HUES48 (cell line): Measurements from ENCODE around the gene GPRIN2.
"Not testable (repeated sequence)": the region's sequence is repeated elsewhere in the genome, so short reads cannot be mapped to it uniquely, and the experiment has no call there.

Experiments
- H3K27ac ChIP-seq: one replicate; pipeline ENCODE4 v1.7.0; 2013; ENCODE audit warnings: low read depth, low read length, inconsistent platforms
- H3K27me3 ChIP-seq: 2 replicates; pipeline ENCODE4 v1.6.1; 2013; ENCODE audit warnings: mild to moderate bottlenecking, low read length; ENCODE audit not compliant: control insufficient read depth, insufficient read depth
- H3K36me3 ChIP-seq: 2 replicates; pipeline ENCODE4 v1.6.1; 2013; ENCODE audit warnings: low read length; ENCODE audit not compliant: control insufficient read depth, insufficient read depth
- H3K4me1 ChIP-seq: 2 replicates; pipeline ENCODE4 v1.6.1; 2013; ENCODE audit warnings: mild to moderate bottlenecking, low read length; ENCODE audit not compliant: control insufficient read depth, insufficient read depth
- H3K4me3 ChIP-seq: 2 replicates; pipeline ENCODE4 v1.5.1; 2013; ENCODE audit warnings: mild to moderate bottlenecking, low read depth, low read length
- H3K9ac ChIP-seq: 2 replicates; pipeline ENCODE4 v1.6.1; 2013; ENCODE audit warnings: mild to moderate bottlenecking, low read depth, low read length, moderate library complexity
- H3K9me3 ChIP-seq: 2 replicates; pipeline ENCODE4 v1.6.1; 2013; ENCODE audit warnings: low read length; ENCODE audit not compliant: control insufficient read depth, insufficient read depth

GPRIN2 gene

DNA sequence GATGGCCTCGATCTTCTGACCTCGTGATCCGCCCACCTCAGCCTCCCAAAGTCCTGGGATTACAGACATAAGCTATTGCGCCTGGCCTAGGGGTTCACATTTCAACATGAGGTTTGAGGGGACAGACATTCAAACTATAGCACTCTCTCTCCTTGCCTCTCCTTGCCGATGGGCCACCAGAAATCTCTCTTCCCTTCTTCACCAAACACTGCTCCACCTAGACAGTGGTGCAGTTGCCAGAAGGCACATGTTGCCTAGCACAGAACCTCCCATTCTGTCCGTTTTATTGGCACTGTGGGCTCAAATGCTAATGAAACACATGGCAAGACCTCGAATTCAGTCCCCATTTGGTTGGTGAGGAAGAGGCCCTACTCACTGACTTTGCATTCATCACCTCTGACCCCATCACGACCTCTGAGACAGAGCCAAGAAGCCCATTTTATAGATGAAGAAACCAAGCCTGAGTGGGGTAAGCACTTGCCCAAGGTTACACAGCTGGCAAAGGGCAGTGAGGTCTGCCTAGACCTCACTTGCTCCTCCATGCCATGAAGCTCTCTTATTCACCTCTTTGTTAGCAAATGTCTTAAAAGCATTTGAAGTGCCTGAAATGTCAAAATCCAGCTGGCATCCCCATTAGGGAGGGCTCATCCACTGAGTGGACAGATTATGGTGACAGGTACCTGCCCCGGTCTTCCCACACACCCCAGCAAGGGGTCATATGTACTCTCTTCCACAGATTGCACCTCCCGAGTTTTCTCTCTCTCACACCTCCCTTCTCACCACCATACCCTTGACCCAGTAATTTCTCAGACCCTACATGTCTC lies 34.0 kb downstream of the GPRIN2 start:
- H3K27ac ChIP-seq: no peak overlapping the region
- H3K27me3 ChIP-seq: no peaks in the 10 kb centered on the region
- H3K36me3 ChIP-seq: no peaks in the 10 kb centered on the region
- no peaks in the 10 kb centered on the region for H3K4me1 ChIP-seq
- H3K9me3 ChIP-seq: no peaks in the 10 kb centered on the region
- no peak overlapping the region for H3K4me3 ChIP-seq
- H3K9ac ChIP-seq: no peak overlapping the region

DNA sequence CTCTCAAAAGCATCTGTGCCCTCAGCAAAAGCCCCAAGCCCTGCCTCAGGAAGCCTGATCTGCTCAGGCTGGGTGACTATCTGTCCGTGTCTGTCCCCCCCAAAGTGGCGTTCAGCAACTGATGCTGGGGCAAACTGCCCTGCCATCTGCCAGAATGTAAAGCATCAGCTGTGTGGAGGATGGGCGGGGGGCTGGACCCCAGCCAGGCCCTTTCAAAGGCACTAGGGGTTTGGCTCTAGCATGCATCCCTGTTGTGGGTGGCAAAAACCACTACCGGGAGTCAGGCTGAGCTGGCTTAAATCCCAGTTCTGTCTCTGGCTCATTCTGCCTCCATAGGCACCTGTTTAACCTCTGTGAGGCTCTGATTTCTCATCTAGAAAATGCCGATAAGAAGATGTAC lies 35.5 kb downstream of the GPRIN2 start:
- Histone ChIP-seq H3K36me3 (no peaks in the 10 kb centered on the region), H3K27me3 (no peaks in the 10 kb centered on the region), H3K4me1 (no peaks in the 10 kb centered on the region), H3K4me3 (no peak overlapping the region), H3K9me3 (no peaks in the 10 kb centered on the region), H3K9ac (no peak overlapping the region), H3K27ac (no peak overlapping the region)

DNA sequence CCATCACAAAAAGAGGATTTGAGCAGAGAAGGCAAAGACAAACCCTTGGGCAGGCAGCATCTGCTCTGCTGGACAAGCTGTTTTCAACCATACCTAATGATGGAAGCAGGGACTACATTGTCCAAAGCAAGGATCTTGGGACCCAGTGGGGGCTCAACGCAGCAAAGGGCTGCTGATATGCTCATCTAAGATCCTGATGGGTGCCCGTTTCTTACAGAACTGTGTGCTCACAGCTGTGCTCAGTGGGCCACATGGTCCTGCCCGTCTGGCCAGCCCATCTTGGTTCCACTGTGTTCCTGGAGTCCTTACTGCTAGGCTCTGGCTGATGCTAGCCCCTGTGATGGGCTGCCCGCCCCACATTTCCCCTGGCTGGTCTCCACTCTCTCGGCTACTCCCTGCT lies 36.1 kb downstream of the GPRIN2 start:
- Histone ChIP-seq H3K27ac (no peak overlapping the region), H3K36me3 (no peaks in the 10 kb centered on the region), H3K4me1 (no peaks in the 10 kb centered on the region), H3K9me3 (no peaks in the 10 kb centered on the region), H3K27me3 (no peaks in the 10 kb centered on the region), H3K4me3 (no peak overlapping the region), H3K9ac (no peak overlapping the region)

GRCh38 chr10:46518028-46518725 lies 38.3 kb downstream of the GPRIN2 start:
- no peak overlapping the region for H3K27ac ChIP-seq
- H3K4me1 ChIP-seq: no peaks in the 10 kb centered on the region
- H3K9me3 ChIP-seq: no peaks in the 10 kb centered on the region
- no peaks in the 10 kb centered on the region for H3K27me3 ChIP-seq
- H3K9ac ChIP-seq: no peak overlapping the region
- H3K36me3 ChIP-seq: no peaks in the 10 kb centered on the region
- no peak overlapping the region for H3K4me3 ChIP-seq

DNA sequence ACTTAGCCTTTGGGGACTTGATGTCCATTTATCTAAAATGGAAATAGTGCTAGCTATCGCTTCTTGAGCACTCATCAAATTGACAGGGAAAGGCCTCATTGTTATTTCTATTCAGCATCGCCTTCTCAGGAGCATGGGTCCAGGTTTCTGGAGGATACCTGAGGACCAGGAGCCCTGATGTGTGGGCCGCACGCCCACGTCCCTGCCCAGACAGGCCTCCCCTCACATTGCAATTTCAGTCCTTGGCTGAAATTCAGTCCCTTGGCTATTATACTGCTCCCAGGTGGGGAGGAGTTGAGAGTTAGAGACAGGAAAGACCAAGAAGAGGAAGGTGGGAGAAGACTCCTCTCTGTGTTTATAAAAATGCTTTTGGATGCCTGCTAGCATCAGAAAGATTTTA lies 38.9 kb downstream of the GPRIN2 start:
- no peaks in the 10 kb centered on the region for H3K9me3 ChIP-seq
- H3K27ac ChIP-seq: no peak overlapping the region
- no peaks in the 10 kb centered on the region for H3K4me1 ChIP-seq
- H3K36me3 ChIP-seq: no peaks in the 10 kb centered on the region
- H3K27me3 ChIP-seq: no peaks in the 10 kb centered on the region
- H3K4me3 ChIP-seq: no peak overlapping the region
- no peak overlapping the region for H3K9ac ChIP-seq

DNA sequence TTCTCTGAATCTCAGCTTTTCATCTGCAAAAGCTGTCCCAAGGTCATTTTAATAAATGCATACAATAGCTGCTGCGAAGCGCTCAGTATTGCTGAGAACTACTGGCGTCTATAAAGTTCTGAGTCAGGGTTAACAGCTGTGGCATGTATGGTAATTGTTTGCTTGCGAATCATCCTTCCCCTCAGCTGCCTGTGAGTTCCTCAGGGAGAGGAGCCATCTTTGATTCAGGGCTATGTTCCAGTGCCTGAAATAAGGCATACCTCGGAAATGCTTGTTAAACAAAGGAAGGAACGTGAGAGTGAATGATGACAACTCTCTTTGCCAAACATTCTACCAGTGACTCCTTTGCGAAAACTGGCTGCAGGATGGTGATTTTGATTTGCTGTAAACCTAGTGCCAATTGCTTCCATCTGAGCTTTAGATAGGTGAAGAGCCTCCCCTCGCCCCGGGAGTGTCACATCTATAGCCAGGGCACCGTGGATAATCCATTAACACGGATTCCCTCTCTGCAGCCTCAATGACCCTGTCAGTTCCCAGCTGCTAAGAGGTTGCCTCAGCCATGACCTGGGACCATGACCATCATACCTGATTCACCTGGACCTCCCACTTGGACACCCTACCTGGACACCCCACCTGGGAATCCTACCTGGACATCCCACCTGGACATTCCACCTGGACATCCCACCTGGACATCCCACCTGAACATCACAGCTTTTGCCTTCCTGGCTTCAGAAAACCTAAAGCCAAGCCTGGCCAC lies 39.6 kb downstream of the GPRIN2 start:
- H3K27ac ChIP-seq: no peak overlapping the region
- H3K27me3 ChIP-seq: no peaks in the 10 kb centered on the region
- no peaks in the 10 kb centered on the region for H3K36me3 ChIP-seq
- no peak overlapping the region for H3K4me3 ChIP-seq
- no peaks in the 10 kb centered on the region for H3K4me1 ChIP-seq
- H3K9me3 ChIP-seq: no peaks in the 10 kb centered on the region
- no peak overlapping the region for H3K9ac ChIP-seq

- no peaks in the 10 kb centered on the region for H3K36me3 ChIP-seq
- no peak overlapping the region for H3K9ac ChIP-seq
- H3K27me3 ChIP-seq: no peaks in the 10 kb centered on the region
- no peaks in the 10 kb centered on the region for H3K9me3 ChIP-seq
- no peak overlapping the region for H3K4me3 ChIP-seq
- H3K27ac ChIP-seq: no peak overlapping the region
- no peaks in the 10 kb centered on the region for H3K4me1 ChIP-seq
Measured at GRCh38 chr10:46515793-46516192, 40.7 kb downstream of the GPRIN2 start.

GRCh38 chr10:46515366-46515765 lies 41.1 kb downstream of the GPRIN2 start:
- H3K4me1 ChIP-seq: no peaks in the 10 kb centered on the region
- H3K4me3 ChIP-seq: no peak overlapping the region
- H3K9me3 ChIP-seq: no peaks in the 10 kb centered on the region
- H3K36me3 ChIP-seq: no peaks in the 10 kb centered on the region
- H3K9ac ChIP-seq: no peak overlapping the region
- H3K27ac ChIP-seq: no peak overlapping the region
- H3K27me3 ChIP-seq: no peaks in the 10 kb centered on the region

DNA sequence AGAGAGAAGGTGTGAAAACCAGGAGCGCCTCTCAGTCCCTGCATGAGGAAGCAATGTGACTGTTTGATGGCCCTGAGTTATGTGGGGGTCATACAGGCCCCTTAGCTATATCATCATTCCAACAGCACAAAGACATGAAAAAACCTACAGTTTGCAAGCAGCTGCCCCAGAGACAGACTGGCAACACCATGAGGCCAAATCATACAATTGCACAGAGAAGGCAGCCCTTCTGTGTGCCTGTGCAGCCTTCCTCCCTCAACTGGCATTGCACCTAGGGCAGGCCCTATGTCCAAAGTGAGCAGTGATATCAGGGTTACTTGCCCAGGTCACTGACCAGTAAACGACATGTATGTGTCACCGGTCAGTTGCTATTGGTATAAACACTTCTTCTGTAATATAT lies 41.6 kb downstream of the GPRIN2 start:
- H3K27me3 ChIP-seq: no peaks in the 10 kb centered on the region
- H3K36me3 ChIP-seq: no peaks in the 10 kb centered on the region
- no peak overlapping the region for H3K27ac ChIP-seq
- H3K9ac ChIP-seq: no peak overlapping the region
- no peaks in the 10 kb centered on the region for H3K9me3 ChIP-seq
- H3K4me3 ChIP-seq: no peak overlapping the region
- H3K4me1 ChIP-seq: no peaks in the 10 kb centered on the region

GRCh38 chr10:46514431-46514861 lies 42.0 kb downstream of the GPRIN2 start:
- Histone ChIP-seq H3K4me1 (no peaks in the 10 kb centered on the region), H3K9ac (no peak overlapping the region), H3K4me3 (no peak overlapping the region), H3K9me3 (no peaks in the 10 kb centered on the region), H3K27ac (no peak overlapping the region), H3K36me3 (no peaks in the 10 kb centered on the region), H3K27me3 (no peaks in the 10 kb centered on the region)

DNA sequence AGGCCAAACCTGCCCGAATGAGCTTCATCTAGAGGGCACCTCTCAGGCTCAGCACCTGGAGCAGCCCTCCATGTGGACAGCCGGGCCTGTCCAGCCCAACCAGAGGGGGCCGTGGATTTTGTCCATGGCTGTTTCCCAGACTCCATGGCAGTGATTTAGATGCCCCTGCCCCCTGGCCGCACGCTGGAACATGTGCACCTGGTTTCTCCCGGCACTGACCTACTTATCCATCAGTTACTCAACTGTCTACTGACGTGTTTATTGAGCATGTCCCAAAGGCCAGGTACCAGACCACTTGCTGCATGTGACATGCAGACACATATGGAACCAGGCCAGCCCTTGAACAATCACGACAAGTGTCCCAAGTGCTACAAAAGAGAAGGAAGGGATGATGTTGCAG lies 43.1 kb downstream of the GPRIN2 start:
- H3K27me3 ChIP-seq, H3K36me3 ChIP-seq, H3K9me3 ChIP-seq, H3K9ac ChIP-seq, H3K27ac ChIP-seq, H3K4me1 ChIP-seq, H3K4me3 ChIP-seq: not testable (repeated sequence)
